Activated CD8-positive, alpha-beta T cell treated with anti-CD3 and anti-CD28 coated beads for 36 hours (primary cell): ENCODE data around the gene TCN2. TPM values are rescaled to one million over a fixed set of nuclear protein-coding genes. Genes with fewer than 3 reads are reported as not detected.
"Not testable (repeated sequence)": the region's sequence is repeated elsewhere in the genome, so short reads cannot be mapped to it uniquely, and the experiment has no call there.

Experiments used
- ATAC-seq: fragments of 200-7000 bp; cut with Tn5 transposase; one replicate; pipeline ENCODE4 v1.10.0; 2021; ENCODE audit warnings: mild to moderate bottlenecking, moderate library complexity
- CTCF ChIA-PET: fragments of 350-600 bp; sonication (Branson Sonifier 250); formaldehyde crosslinking; loops from one replicate; lab custom pipeline; 2021; ENCODE audit warnings: antibody characterized with exemption; lab: Charles Lee
- POLR2A ChIA-PET: fragments of 350-600 bp; sonication (Branson Sonifier 250); formaldehyde crosslinking; loops from one replicate; lab custom pipeline; 2021; ENCODE audit warnings: antibody characterized with exemption; lab: Charles Lee
- DNase-seq: peaks from one replicate; pipeline ENCODE4 v3.0.0-alpha.2; 2020
- H3K27ac Mint-ChIP-seq: one replicate; pipeline ENCODE4 v1.8.0; 2021; ENCODE audit warnings: mild to moderate bottlenecking, mixed read lengths
- H3K27me3 Mint-ChIP-seq: one replicate; pipeline ENCODE4 v1.8.0; 2021; ENCODE audit warnings: mixed read lengths
- H3K36me3 Mint-ChIP-seq: one replicate; pipeline ENCODE4 v1.8.0; 2021; ENCODE audit warnings: low read depth, mixed read lengths
- H3K4me1 Mint-ChIP-seq: one replicate; pipeline ENCODE4 v1.8.0; 2021; ENCODE audit warnings: low read depth, mixed read lengths
- H3K4me3 Mint-ChIP-seq: one replicate; pipeline ENCODE4 v1.8.0; 2021; ENCODE audit warnings: mild to moderate bottlenecking, moderate library complexity, mixed read lengths
- H3K9me3 Mint-ChIP-seq: one replicate; pipeline ENCODE4 v1.8.0; 2021; ENCODE audit warnings: mixed read lengths
- CTCF ChIP-seq: fragments of 200-600 bp; IDR thresholded peaks from one replicate; pipeline ENCODE4 v1.8.0; 2022; ENCODE audit warnings: antibody characterized with exemption, mild to moderate bottlenecking
- intact Hi-C: fragments of 100-400 bp; cut with micrococcal nuclease; formaldehyde crosslinking; loops from one replicate; pipeline ENCODE4 v1.10.0; 2022
- total RNA-seq, 2 experiments: library from RNA; stranded (reverse); gene quantifications; one replicate each; pipeline ENCODE4 v1.2.3, GENCODE V29; 2021

TCN2 gene
- total RNA-seq, 2 experiments from 2014 or later: 0.16 TPM; not detected in 1

- no peaks in the 10 kb centered on the region for H3K9me3 Mint-ChIP-seq
- peaks cover 6% of the 10 kb centered on the region for H3K27me3 Mint-ChIP-seq
- TF ChIP-seq CTCF: no peak
- no peaks in the 10 kb centered on the region for H3K36me3 Mint-ChIP-seq
- ATAC-seq: no peak
- no peak for DNase-seq
- ChIA-PET POLR2A (no interaction called here), CTCF (interaction anchor here (2.2 kb wide), 1 partner anchor 40 kb away, joined by 7 read pairs; no protein-coding TSS in a partner anchor)
- no peak overlapping the region for H3K27ac Mint-ChIP-seq
- intact Hi-C loops: no loop called here
- H3K4me1 Mint-ChIP-seq: no peaks in the 10 kb centered on the region
- H3K4me3 Mint-ChIP-seq: no peak overlapping the region
These were observed 67.5 kb downstream of the TCN2 start for GRCh38 chr22:30674482-30674881.

GRCh38 chr22:30675436-30675835, 68.5 kb downstream of the TCN2 start:
- TF ChIP-seq CTCF: no peak
- Mint-ChIP-seq H3K9me3 (no peaks in the 10 kb centered on the region), H3K36me3 (no peaks in the 10 kb centered on the region), H3K4me3 (no peak overlapping the region), H3K27ac (no peak overlapping the region), H3K4me1 (no peaks in the 10 kb centered on the region), H3K27me3 (peaks cover 6% of the 10 kb centered on the region)
- ChIA-PET POLR2A (no interaction called here), CTCF (interaction anchor here (2.2 kb wide), 1 partner anchor 41 kb away, joined by 7 read pairs; no protein-coding TSS in a partner anchor)
- intact Hi-C loops: no loop called here
- DNase-seq: no peak
- ATAC-seq: no peak

GRCh38 chr22:30676565-30676964, 69.6 kb downstream of the TCN2 start:
- H3K27me3 Mint-ChIP-seq, H3K36me3 Mint-ChIP-seq, CTCF ChIA-PET, DNase-seq, H3K4me1 Mint-ChIP-seq, intact Hi-C loops, POLR2A ChIA-PET, H3K9me3 Mint-ChIP-seq, H3K27ac Mint-ChIP-seq, H3K4me3 Mint-ChIP-seq, ATAC-seq: not testable (repeated sequence)

Other genes with a start within 250 kb of the TCN2 start
- gene RNF215, start 219.8 kb upstream of the TCN2 start, total RNA-seq: 1 to 10 TPM; 7.1 to 7.2 TPM
- 10 to 100 TPM; 15.1 to 15.4 TPM for gene SEC14L2, start 210.2 kb upstream of the TCN2 start, total RNA-seq
- 10 to 100 TPM; 89.8 to 93.8 TPM for gene MTFP1, start 181.4 kb upstream of the TCN2 start, total RNA-seq
- gene SEC14L3, start 135.2 kb upstream of the TCN2 start, total RNA-seq: not detected
- not detected for gene SEC14L4, start 101.5 kb upstream of the TCN2 start, total RNA-seq
- gene SEC14L6, start 60.4 kb upstream of the TCN2 start, total RNA-seq: not detected
- gene GAL3ST1, start 32.5 kb upstream of the TCN2 start, total RNA-seq: not detected
- gene PES1, start 15.3 kb upstream of the TCN2 start, total RNA-seq: 100 to 1,000 TPM; 123 to 131 TPM
- gene SLC35E4, start 28.6 kb downstream of the TCN2 start, total RNA-seq: 1 to 10 TPM; 3.4 to 3.8 TPM
- 1 to 10 TPM; 4.1 to 4.4 TPM for gene DUSP18, start 60.7 kb downstream of the TCN2 start, total RNA-seq
- under 1 TPM; 0.58 to 0.72 TPM for gene OSBP2, start 87.7 kb downstream of the TCN2 start, total RNA-seq